Measurements from ENCODE around the gene MRPS22.

MRPS22 gene

DNA sequence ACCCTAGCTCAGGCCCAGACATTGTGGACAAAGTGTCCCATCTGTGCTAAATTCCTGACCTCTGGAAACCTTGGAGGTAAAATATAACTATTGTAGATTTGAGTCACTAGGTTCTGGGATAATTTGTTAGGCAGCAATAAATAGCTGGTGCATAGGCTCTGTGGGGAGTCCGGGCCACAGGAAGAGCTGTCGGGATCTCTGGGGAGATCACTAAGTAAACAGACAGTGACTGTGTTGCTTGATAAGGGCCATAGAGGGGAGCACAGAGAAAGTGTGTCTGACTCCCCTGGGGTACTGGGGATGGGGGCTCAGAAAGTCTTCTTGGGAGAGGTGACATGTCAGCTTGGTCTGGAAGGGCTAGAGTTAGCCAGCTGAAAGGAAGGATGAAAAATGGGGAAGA is 37.7 kb upstream of the MRPS22 start:
- TF ChIP-seq, protein P1, sequence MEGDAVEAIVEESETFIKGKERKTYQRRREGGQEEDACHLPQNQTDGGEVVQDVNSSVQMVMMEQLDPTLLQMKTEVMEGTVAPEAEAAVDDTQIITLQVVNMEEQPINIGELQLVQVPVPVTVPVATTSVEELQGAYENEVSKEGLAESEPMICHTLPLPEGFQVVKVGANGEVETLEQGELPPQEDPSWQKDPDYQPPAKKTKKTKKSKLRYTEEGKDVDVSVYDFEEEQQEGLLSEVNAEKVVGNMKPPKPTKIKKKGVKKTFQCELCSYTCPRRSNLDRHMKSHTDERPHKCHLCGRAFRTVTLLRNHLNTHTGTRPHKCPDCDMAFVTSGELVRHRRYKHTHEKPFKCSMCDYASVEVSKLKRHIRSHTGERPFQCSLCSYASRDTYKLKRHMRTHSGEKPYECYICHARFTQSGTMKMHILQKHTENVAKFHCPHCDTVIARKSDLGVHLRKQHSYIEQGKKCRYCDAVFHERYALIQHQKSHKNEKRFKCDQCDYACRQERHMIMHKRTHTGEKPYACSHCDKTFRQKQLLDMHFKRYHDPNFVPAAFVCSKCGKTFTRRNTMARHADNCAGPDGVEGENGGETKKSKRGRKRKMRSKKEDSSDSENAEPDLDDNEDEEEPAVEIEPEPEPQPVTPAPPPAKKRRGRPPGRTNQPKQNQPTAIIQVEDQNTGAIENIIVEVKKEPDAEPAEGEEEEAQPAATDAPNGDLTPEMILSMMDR (IDR thresholded peaks at IDR 0.05; ENCODE audit: control insufficient read depth, insufficient read depth, low read depth, low read length, missing control alignments): no peak
- no peak overlapping the region for H3K4me3 ChIP-seq (ENCODE audit: control insufficient read depth, low read depth, low read length)
- no peak for DNase-seq (ENCODE audit: low read depth)

DNA sequence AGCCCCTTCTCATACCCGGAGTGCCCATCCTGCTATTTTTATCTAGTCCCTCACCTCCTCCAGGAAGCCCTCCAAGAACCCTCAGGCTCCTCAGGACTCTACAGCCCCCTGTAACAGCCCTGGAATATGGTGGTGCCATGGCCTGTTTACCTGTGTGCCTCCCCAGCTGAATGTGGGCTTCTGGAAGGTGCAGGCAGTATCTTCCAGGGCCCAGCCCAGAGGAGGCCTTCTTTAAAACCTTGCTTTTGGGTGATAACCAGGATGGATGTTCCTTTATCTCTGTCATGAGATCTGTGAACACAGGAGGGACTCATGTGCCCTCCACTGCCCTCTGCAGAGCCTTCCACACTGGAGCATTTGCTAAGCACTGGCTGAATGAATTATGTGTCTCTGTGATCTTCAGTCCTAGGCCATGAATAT is 36.7 kb upstream of the MRPS22 start:
- TF ChIP-seq, protein P1 (IDR thresholded peaks at IDR 0.05; ENCODE audit: control insufficient read depth, insufficient read depth, low read depth, low read length, missing control alignments): no peak
- DNase-seq (ENCODE audit: low read depth): no peak
- no peak overlapping the region for H3K4me3 ChIP-seq (ENCODE audit: control insufficient read depth, low read depth, low read length)

DNA sequence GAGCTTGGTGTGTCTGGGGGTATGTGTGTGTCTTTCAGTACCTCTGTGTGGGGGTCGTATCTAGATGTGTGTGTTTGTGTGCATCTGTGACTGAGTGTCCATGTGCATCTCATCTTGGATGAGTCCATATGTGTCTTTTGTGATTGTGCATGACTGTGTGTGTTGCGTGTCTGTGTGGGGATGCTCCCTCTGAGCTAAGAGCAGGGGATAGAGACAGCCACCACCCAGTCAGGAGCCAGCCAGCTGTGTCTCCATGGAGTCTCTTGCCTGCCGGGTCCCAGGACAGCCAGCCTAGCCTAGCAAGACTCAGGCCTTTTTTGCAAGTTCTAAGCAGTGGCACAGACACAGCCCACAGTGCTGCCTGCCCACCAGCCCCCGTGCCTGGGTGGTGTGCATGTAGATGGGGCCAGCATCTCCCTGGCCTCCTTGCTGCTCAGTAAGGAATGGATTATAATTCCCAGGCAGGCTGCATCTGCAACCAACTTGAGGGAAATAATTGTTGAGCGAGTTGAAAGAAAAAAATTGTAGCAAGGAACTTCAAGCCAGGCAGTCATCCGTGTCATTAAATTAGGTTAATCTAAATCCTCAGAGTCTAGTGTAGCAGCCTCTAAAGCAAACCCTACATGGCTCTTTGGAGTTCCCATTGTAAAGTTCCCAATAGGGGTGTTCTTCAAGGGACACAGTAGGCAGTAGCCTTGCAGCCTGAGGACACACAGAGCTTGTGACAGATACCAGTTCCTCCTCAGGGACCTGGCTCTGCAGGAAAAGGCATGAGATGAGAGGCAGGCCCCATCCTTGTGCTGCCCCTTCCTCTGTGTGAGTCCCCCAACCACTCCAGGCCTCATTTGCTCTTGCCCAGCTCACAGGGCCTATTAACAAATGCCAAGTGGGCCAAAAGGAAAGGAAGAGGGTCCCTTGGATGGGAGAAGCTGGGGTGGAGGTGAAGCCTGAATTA is 35.9 kb upstream of the MRPS22 start:
- DNase-seq (ENCODE audit: low read depth): no peak
- no peak overlapping the region for H3K4me3 ChIP-seq (ENCODE audit: control insufficient read depth, low read depth, low read length)
- TF ChIP-seq, protein P1 (IDR thresholded peaks at IDR 0.05; ENCODE audit: control insufficient read depth, insufficient read depth, low read depth, low read length, missing control alignments): no peak

DNA sequence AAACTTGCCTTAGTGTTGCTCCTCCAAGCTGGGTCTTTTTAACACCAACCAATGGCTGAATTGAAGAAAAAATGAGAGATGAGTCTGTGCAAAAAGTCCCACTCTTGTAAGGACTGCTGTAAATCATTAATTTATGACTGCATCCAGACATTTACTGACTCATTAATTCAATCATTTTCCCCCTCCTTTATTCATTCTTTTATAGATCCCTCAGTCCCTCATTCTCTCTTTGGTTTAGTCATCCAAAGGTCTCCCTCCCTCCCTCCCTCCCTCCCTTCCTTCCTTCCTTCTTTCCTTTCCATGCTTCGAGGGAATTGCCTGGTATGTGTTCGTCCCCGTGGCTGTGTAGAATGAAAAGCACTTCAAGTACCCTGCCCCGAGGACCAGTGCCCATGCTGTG is 35.3 kb upstream of the MRPS22 start:
- no peak overlapping the region for H3K4me3 ChIP-seq (ENCODE audit: control insufficient read depth, low read depth, low read length)
- DNase-seq (ENCODE audit: low read depth): peak; percentile 48
- TF ChIP-seq, protein P1 (IDR thresholded peaks at IDR 0.05; ENCODE audit: control insufficient read depth, insufficient read depth, low read depth, low read length, missing control alignments): no peak

DNA sequence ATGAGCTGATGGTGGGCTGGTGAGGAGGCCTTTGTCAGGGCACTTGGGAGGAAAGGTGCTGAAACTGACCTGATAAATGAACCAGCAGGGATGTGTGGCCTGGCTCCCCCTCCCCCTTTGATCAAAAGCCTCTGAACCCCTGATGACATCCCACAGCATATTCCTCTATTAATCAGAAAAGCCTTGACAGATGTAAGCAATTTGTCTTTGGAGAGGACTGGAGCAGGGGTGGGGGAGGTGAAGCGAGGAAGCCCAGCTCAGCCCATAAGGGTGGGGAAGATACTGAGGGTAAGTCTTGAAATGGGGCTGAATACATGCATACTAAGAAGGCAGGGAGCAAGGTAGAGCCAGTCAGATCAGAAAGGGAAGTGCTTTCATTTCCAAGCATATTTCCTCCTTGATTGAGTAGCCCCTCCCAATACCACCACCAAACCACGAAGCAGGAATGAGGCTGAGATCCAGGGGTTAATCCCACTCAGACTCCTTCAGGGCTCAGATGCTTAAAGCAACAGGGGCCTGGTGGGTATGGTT is 34.7 kb upstream of the MRPS22 start:
- H3K4me3 ChIP-seq (ENCODE audit: control insufficient read depth, low read depth, low read length): no peak overlapping the region
- DNase-seq (ENCODE audit: low read depth): no peak
- TF ChIP-seq, protein P1 (IDR thresholded peaks at IDR 0.05; ENCODE audit: control insufficient read depth, insufficient read depth, low read depth, low read length, missing control alignments): no peak

DNA sequence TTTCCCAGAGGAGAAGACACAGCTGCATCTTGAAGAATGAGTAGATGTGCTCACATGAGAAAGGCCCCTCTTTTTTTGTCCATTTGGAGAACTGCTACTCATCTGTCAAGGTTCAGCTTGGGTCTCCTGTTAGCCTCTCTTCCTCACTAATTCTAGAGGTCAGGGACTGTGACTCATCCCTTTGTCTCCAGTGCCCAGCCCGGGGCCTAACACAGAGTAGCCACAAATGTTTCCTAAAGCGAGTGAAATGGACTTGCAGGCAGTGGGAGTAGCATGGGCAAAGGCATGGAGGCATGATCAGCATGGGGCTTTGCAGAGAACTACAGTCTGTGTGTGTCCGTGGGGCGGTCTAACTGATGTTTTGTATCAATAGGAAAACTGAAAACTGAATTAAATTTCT is 33.9 kb upstream of the MRPS22 start:
- H3K4me3 ChIP-seq (ENCODE audit: control insufficient read depth, low read depth, low read length): no peak overlapping the region
- TF ChIP-seq, protein P1 (IDR thresholded peaks at IDR 0.05; ENCODE audit: control insufficient read depth, insufficient read depth, low read depth, low read length, missing control alignments): no peak
- no peak for DNase-seq (ENCODE audit: low read depth)

Data from AG09309 (cell line).